GM12878 (cell line): Measurements from ENCODE around the gene SESN1. TPM values are rescaled to one million over a fixed set of nuclear protein-coding genes. Genes with fewer than 3 reads are reported as not detected.

Experiments
- ATAC-seq: fragments of 200-7000 bp; cut with Tn5 transposase; 3 replicates; pipeline ENCODE4 v1.9.1; 2020; ENCODE audit warnings: mild to moderate bottlenecking, moderate library complexity
- BruUV-seq: library from RNA; stranded (reverse); fragments of 400-500 nt; replicated peaks from 2 replicates; lab custom pipeline; 2021; lab: Mats Ljungman, UMichigan
- CTCF ChIA-PET: fragments of 300-600 bp; sonication (Branson Sonifier 250); formaldehyde crosslinking; extraction: SDS; loops from one replicate; lab custom pipeline; 2021; ENCODE audit warnings: inconsistent platforms; lab: Yijun Ruan, JAX
- POLR2A ChIA-PET: fragments of 350-600 bp; formaldehyde crosslinking; extraction: SDS; loops from one replicate; lab custom pipeline; 2021; ENCODE audit warnings: inconsistent platforms; lab: Charles Lee
- RAD21 ChIA-PET: fragments of 300-600 bp; sonication (Branson Sonifier 250); formaldehyde crosslinking; loops from one replicate; lab custom pipeline; 2023; ENCODE audit warnings: antibody characterized with exemption; ENCODE audit not compliant: unreplicated experiment; lab: Charles Lee
- SMC1A ChIA-PET: fragments of 300-600 bp; sonication (Branson Sonifier 250); formaldehyde crosslinking; loops from one replicate; lab custom pipeline; 2023; ENCODE audit not compliant: unreplicated experiment, uncharacterized antibody; lab: Charles Lee
- DNase-seq: peaks from one replicate; pipeline ENCODE4 v3.0.0-alpha.2; 2011; ENCODE audit warnings: low read depth, low spot score
- FAIRE-seq: peaks from 3 replicates; lab custom pipeline; 2011; peaks lifted over from hg19 to GRCh38; lab: Jason Lieb, UNC
- H2AFZ ChIP-seq: 2 replicates; pipeline ENCODE4 v1.6.0; 2011; ENCODE audit warnings: low read depth, low read length, control low read depth; ENCODE audit not compliant: control insufficient read depth
- H3K27ac ChIP-seq: 2 replicates; pipeline ENCODE4 v1.5.1; 2011; ENCODE audit warnings: control low read depth; ENCODE audit not compliant: control insufficient read depth, insufficient read depth
- H3K27me3 ChIP-seq, 2 experiments: replicated peaks in 1 of 2; 2 replicates each; pipeline versions ENCODE4 v1.6.0 to v1.6.1; 2011; ENCODE audit warnings: low read length in 1 of 2; ENCODE audit not compliant: control insufficient read depth in 2 of 2, insufficient read depth in 2 of 2
- H3K36me3 ChIP-seq, 2 experiments: 2 replicates each; pipeline ENCODE4 v1.5.1; 2011; ENCODE audit warnings: low read length in 1 of 2; ENCODE audit not compliant: control insufficient read depth in 2 of 2, insufficient read depth in 2 of 2
- H3K4me1 ChIP-seq: 2 replicates; pipeline ENCODE4 v1.6.1; 2011; ENCODE audit warnings: mild to moderate bottlenecking, low read length, moderate library complexity, mixed read lengths; ENCODE audit not compliant: control insufficient read depth, insufficient read depth
- H3K4me2 ChIP-seq: 2 replicates; pipeline ENCODE4 v1.6.0; 2011; ENCODE audit warnings: control low read depth; ENCODE audit not compliant: control insufficient read depth, insufficient read depth
- H3K4me3 ChIP-seq: fragments of 200-600 bp; sonication (generic); 2 replicates; pipeline ENCODE4 v1.5.1; 2016
- H3K79me2 ChIP-seq: 2 replicates; pipeline ENCODE4 v1.6.0; 2011; ENCODE audit warnings: low read length; ENCODE audit not compliant: control insufficient read depth, insufficient read depth
- H3K9ac ChIP-seq: 2 replicates; pipeline ENCODE4 v1.8.0; 2011; ENCODE audit warnings: low read length, control low read depth, mixed read lengths; ENCODE audit not compliant: control insufficient read depth, insufficient read depth
- H3K9me3 ChIP-seq: replicated peaks from 3 replicates; pipeline ENCODE4 v1.5.1; 2011; ENCODE audit warnings: mild to moderate bottlenecking, low read length; ENCODE audit not compliant: control insufficient read depth, insufficient read depth
- H4K20me1 ChIP-seq: 2 replicates; pipeline ENCODE4 v1.6.0; 2011; ENCODE audit not compliant: control insufficient read depth, insufficient read depth
- CREB1 ChIP-seq: IDR thresholded peaks from 2 replicates; pipeline ENCODE4 v1.6.1; 2012; ENCODE audit warnings: low read depth, mild to moderate bottlenecking, inconsistent platforms
- FOXM1 ChIP-seq: IDR thresholded peaks from 2 replicates; pipeline ENCODE4 v1.6.1; 2012; ENCODE audit warnings: low read depth, mild to moderate bottlenecking, inconsistent platforms, low read length, moderate library complexity
- KAT2A ChIP-seq: conservative IDR thresholded peaks from 2 replicates; pipeline ENCODE4 v1.6.1; 2011; ENCODE audit warnings: low read depth, low read length; ENCODE audit not compliant: control insufficient read depth
- MXI1 ChIP-seq: fragments of 150-350 bp; IDR thresholded peaks from 2 replicates; pipeline ENCODE4 v1.6.1; 2011; ENCODE audit warnings: low read depth, mild to moderate bottlenecking, inconsistent platforms, low read length, improper control_type of control experiment
- NR2C1 ChIP-seq: fragments of 450-650 bp; IDR thresholded peaks from 2 replicates; pipeline ENCODE4 v1.6.1; 2017; ENCODE audit warnings: antibody characterized with exemption, mild to moderate bottlenecking, moderate library complexity
- NR2F1 ChIP-seq: fragments of 450-650 bp; conservative IDR thresholded peaks from 2 replicates; pipeline ENCODE4 v1.6.1; 2017; ENCODE audit warnings: mild to moderate bottlenecking
- POU2F2 ChIP-seq: IDR thresholded peaks from 3 replicates; pipeline ENCODE4 v1.6.1; 2011; ENCODE audit warnings: low read depth, mild to moderate bottlenecking, low read length, borderline replicate concordance
- RAD51 ChIP-seq: fragments of 450-650 bp; IDR thresholded peaks from 2 replicates; pipeline ENCODE4 v1.6.1; 2016; ENCODE audit warnings: moderate library complexity, mild to moderate bottlenecking, inconsistent platforms
- TARDBP ChIP-seq: IDR thresholded peaks from 2 replicates; pipeline ENCODE4 v1.6.1; 2016; ENCODE audit warnings: borderline replicate concordance
- WRNIP1 ChIP-seq: IDR thresholded peaks from 2 replicates; pipeline ENCODE4 v1.6.1; 2011; ENCODE audit warnings: low read depth, low read length, improper control_type of control experiment, borderline replicate concordance
- YBX1 ChIP-seq: fragments of 450-650 bp; IDR thresholded peaks from 2 replicates; pipeline ENCODE4 v1.6.1; 2016; ENCODE audit warnings: antibody characterized with exemption
- ZNF207 ChIP-seq: fragments of 450-650 bp; IDR thresholded peaks from 2 replicates; pipeline ENCODE4 v1.6.1; 2014; ENCODE audit warnings: antibody characterized with exemption, mild to moderate bottlenecking, borderline replicate concordance
- WGBS: methylation state at CpG from one replicate; pipeline ENCODE4 v1.1.6; 2016; ENCODE audit warnings: low lambda C conversion rate; ENCODE audit not compliant: insufficient replicate concordance, insufficient coverage; ENCODE audit errors: missing lambda C conversion rate; 5-methylcytosine and 5-hydroxymethylcytosine counted together
- in situ Hi-C: fragments of 300-500 bp; cut with MboI; formaldehyde crosslinking; loops from 9 replicates; pipeline ENCODE4 v1.14.3; 2018; ENCODE audit warnings: mixed read lengths
- intact Hi-C: fragments of 100-400 bp; cut with micrococcal nuclease; formaldehyde crosslinking; loops from one replicate; pipeline ENCODE4 v1.14.2; 2022; ENCODE audit not compliant: unreplicated experiment
- polyA plus RNA-seq, 11 experiments: library from polyadenylated mRNA; depleted of rRNA in 4 of 11; unstranded in 6 of 11; stranded (reverse) in 5 of 11; fragments of >200 nt; fragmentation: Nextera tagmentation in 4 of 11; fragmentation: Illumina TruSeq in 1 of 11; extraction: Ambion mirVana in 4 of 11; extraction: Trizol in 1 of 11; gene quantifications; 1 replicate in 1 of 11; 2 replicates in 10 of 11; pipeline versions ENCODE4 v1.2.1 to v1.2.3, GENCODE V29; 2011 to 2016; ENCODE audit warnings: inconsistent platforms in 2 of 11, missing spikeins in 2 of 11, low read depth in 1 of 11
- small RNA-seq: library from RNA; depleted of rRNA; stranded (forward); fragments of <200 nt; gene quantifications from one replicate; pipeline ENCODE3, GENCODE V24; 2014
- total RNA-seq, 4 experiments: library from RNA; depleted of rRNA in 3 of 4; stranded (reverse); fragments of >200 nt in 3 of 4; fragmentation: Illumina TruSeq in 1 of 4; extraction: Trizol in 1 of 4; gene quantifications; 2 replicates each; pipeline versions ENCODE4 v1.2.1 to v1.2.3, GENCODE V29; 2013 to 2021
- TF ChIP-seq, protein P1 (sequence below): fragments of 450-650 bp; IDR thresholded peaks from 2 replicates; pipeline ENCODE4 v1.6.1; 2017; ENCODE audit warnings: mild to moderate bottlenecking

The SESN1 gene
- total and polyA plus RNA-seq, 10 of the 15 experiments (the other 5 are each of a cell fraction or from before 2014, with no cell fraction given): 1.3 to 13.0 (median 3.3) TPM

DNA sequence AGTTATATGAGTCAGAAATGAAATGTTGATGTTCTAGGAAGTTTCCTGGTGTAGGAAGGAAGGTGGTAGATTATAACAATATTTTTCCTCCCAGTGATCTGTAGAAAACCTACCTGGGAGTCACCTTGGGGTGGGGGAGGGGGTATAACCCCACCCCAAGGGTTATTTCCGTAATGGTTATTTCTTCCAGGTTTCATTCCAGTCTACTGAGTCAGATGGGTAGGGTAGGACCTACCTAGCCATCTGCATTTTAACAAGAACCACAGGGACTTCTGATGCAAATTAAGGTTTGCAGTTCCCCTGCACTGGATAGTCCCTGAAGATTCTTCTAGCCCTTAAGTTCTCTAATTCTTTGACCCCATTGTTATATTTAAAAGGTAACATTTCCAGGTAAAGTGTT lies 157.5 kb downstream of the SESN1 start:
- ATAC-seq (no peak), FAIRE-seq (no peak), DNase-seq (no peak)
- Histone ChIP-seq H2AFZ (no peak overlapping the region), H3K9me3 (no peaks in the 10 kb centered on the region), H3K4me2 (no peak overlapping the region), H3K4me1 (no peaks in the 10 kb centered on the region), H3K79me2 (no peaks in the 10 kb centered on the region), H3K9ac (no peak overlapping the region), H4K20me1 (no peaks in the 10 kb centered on the region), H3K27ac (no peak overlapping the region), H3K27me3 (peaks cover 0 to 2% of the 10 kb centered on the region in 2 experiments; a peak in 1 of 4 replicates), H3K36me3 (no peaks in the 10 kb centered on the region)
- in situ Hi-C loops: no loop called here
- intact Hi-C loops: no loop called here
- RAD21 ChIA-PET: no interaction called here
- POLR2A ChIA-PET: no interaction called here
- CTCF ChIA-PET: no interaction called here
- SMC1A ChIA-PET: no interaction called here
- WGBS: 50% methylated on average over 1 of the region's 1 CpG
- TF ChIP-seq ZNF207: no peak
- TF ChIP-seq MXI1: no peak
- TF ChIP-seq, protein P1, sequence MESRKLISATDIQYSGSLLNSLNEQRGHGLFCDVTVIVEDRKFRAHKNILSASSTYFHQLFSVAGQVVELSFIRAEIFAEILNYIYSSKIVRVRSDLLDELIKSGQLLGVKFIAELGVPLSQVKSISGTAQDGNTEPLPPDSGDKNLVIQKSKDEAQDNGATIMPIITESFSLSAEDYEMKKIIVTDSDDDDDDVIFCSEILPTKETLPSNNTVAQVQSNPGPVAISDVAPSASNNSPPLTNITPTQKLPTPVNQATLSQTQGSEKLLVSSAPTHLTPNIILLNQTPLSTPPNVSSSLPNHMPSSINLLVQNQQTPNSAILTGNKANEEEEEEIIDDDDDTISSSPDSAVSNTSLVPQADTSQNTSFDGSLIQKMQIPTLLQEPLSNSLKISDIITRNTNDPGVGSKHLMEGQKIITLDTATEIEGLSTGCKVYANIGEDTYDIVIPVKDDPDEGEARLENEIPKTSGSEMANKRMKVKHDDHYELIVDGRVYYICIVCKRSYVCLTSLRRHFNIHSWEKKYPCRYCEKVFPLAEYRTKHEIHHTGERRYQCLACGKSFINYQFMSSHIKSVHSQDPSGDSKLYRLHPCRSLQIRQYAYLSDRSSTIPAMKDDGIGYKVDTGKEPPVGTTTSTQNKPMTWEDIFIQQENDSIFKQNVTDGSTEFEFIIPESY: no peak
- TF ChIP-seq CREB1: no peak
- TF ChIP-seq NR2F1: no peak
- TF ChIP-seq RAD51: no peak
- TF ChIP-seq YBX1: no peak
- TF ChIP-seq KAT2A: no peak
- no peak for TF ChIP-seq WRNIP1
- no peak for TF ChIP-seq POU2F2
- no peak for TF ChIP-seq FOXM1
- no peak for TF ChIP-seq NR2C1
- no peak for TF ChIP-seq TARDBP
- TF ChIP-seq, all 136 proteins: peak for 0
- BruUV-seq: no TSS peak
- no peak overlapping the region for H3K4me3 ChIP-seq

Small RNAs within 50 kb of the gene (small RNA-seq; reads per million reads assigned to genes)
- gene RNU6-653P: not detected

Other genes starting within 250 kb of the SESN1 start
- 0.05 TPM in 1 of 2 replicates, not detected in the other for gene ARMC2, start 246.4 kb downstream of the SESN1 start, total RNA-seq (2014; rRNA removed)
- not detected in 2 replicates for gene ARMC2, start 246.4 kb downstream of the SESN1 start, total RNA-seq (2014; rRNA removed; fragmentation: Illumina TruSeq; extraction: Trizol)
- gene ARMC2, start 246.4 kb downstream of the SESN1 start, total RNA-seq (2021): not detected in 2 replicates
- 0.33 and 0.86 TPM in 2 replicates for gene ARMC2, start 246.4 kb downstream of the SESN1 start, polyA plus RNA-seq (2011; rRNA removed)
- 0.12 and 0.27 TPM in 2 replicates for gene ARMC2, start 246.4 kb downstream of the SESN1 start, polyA plus RNA-seq (2014; fragmentation: Illumina TruSeq; extraction: Trizol)
- under 1 TPM in 1 of 2 experiments, not detected in 1; 0.21 TPM for gene ARMC2, start 246.4 kb downstream of the SESN1 start, polyA plus RNA-seq (2014; fragmentation: Nextera tagmentation; extraction: Ambion mirVana)
- gene ARMC2, start 246.4 kb downstream of the SESN1 start, polyA plus RNA-seq (2014; rRNA removed): 0.06 TPM in 1 of 2 replicates, not detected in the other
- gene ARMC2, start 246.4 kb downstream of the SESN1 start, polyA plus RNA-seq (2016; fragmentation: Nextera tagmentation; extraction: Ambion mirVana): under 1 TPM in 1 of 2 experiments, not detected in 1; 0.33 TPM
- 18.5 and 22.1 TPM in 2 replicates for gene CEP57L1, start 661 bp upstream of the SESN1 start, total RNA-seq (2014; rRNA removed)
- 25.6 and 27.4 TPM in 2 replicates for gene CEP57L1, start 661 bp upstream of the SESN1 start, total RNA-seq (2014; rRNA removed; fragmentation: Illumina TruSeq; extraction: Trizol)
- gene CEP57L1, start 661 bp upstream of the SESN1 start, total RNA-seq (2021): 13.9 and 16.5 TPM in 2 replicates
- gene CEP57L1, start 661 bp upstream of the SESN1 start, polyA plus RNA-seq (2011; rRNA removed): 21.3 and 36.4 TPM in 2 replicates
- gene CEP57L1, start 661 bp upstream of the SESN1 start, polyA plus RNA-seq (2014; fragmentation: Illumina TruSeq; extraction: Trizol): 20.4 and 34.4 TPM in 2 replicates
- gene CEP57L1, start 661 bp upstream of the SESN1 start, polyA plus RNA-seq (2014; fragmentation: Nextera tagmentation; extraction: Ambion mirVana): 10 to 100 TPM; 22.6 to 24.0 TPM
- 12.0 and 12.7 TPM in 2 replicates for gene CEP57L1, start 661 bp upstream of the SESN1 start, polyA plus RNA-seq (2014; rRNA removed)
- gene CEP57L1, start 661 bp upstream of the SESN1 start, polyA plus RNA-seq (2016; fragmentation: Nextera tagmentation; extraction: Ambion mirVana): 10 to 100 TPM; 29.0 to 30.5 TPM